ENCODE data around the gene SCEL.

DNA sequence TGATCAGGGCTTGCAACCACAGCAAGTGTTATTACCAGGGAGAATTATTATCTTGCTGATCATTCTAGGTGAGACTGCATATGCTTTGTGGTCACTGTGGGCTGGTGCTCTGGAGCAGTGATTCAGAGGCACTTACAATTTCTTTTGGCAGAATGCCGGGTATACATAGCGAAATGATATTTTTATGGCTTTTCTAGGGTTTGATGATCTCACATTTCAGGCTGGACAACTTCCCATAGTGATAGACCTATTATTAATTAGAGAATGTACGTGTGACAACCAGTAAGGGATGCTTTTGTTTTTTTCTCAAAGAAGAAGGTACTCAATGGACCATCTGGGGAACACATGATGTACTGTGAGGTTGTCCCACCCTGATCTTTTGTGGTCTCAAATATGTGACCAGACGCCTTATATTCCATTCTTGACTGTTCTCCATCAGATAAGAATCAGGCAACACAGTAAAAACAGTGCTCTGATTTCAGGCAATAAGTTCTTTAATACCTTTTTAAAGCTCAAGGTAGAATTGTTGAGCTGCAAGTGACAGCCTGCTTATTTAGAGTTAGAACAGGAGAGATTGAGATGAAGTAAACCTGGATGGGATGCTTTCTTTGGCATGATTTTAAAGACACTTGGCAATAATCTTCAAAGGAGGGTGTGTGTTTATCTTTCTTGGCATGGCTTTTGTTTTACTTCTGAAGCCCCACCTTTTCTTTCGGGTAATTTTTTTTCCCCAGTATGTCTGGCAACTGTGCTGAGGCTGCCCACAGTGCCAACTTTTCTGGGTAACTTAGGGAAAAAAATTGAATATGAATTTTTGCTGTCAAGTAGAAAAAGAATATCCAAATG, 27.4 kb upstream of the SCEL start:
- TF ChIP-seq EZH2 (IDR thresholded peaks at IDR 0.05) (no peak), POLR2AphosphoS5 (IDR thresholded peaks at IDR 0.05; ENCODE audit: borderline replicate concordance, low read depth, low read length) (no peak)

Measured in SK-N-MC (cell line).